SHP77 (cell line): ENCODE measurements around the gene SF3B5.
A peak's percentile ranks its signal among the peaks of the same experiment; 100 is the strongest.
"Not testable (repeated sequence)": the region's sequence is repeated elsewhere in the genome, so short reads cannot be mapped to it uniquely, and the experiment has no call there.

Experiments
- DNase-seq, 2 experiments: peaks; one replicate each; lab custom pipeline; 2025; lab: John Stamatoyannopoulos, UW

SF3B5 gene

DNA sequence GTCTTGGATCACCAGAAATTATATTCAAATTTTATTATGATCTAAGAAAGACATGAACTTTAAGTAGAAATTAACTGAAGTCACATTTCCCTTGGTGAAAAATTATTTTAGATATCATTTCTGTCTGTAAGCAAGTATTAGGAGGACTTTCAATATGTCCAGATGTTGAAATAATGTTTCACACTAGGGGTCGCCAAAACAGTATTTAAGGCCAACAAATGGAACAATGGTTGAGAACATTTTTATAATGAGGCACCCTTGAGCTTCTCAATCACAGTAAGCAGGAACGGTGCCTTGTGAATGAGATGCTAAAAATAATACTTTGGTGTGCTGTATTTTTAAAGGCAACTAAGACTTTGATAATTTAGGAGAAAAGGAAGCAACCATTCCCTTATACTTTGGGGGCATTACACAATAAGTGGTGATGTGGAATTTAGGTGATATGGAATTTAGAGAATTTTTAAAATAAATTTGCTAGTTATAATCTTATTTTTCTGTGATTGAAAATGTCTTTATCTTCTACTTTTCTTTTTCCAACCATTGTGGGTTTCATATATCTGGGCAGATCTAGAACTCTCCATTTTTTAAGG lies 9.6 kb upstream of the SF3B5 start:
- peak; percentile 37 for DNase-seq

DNA sequence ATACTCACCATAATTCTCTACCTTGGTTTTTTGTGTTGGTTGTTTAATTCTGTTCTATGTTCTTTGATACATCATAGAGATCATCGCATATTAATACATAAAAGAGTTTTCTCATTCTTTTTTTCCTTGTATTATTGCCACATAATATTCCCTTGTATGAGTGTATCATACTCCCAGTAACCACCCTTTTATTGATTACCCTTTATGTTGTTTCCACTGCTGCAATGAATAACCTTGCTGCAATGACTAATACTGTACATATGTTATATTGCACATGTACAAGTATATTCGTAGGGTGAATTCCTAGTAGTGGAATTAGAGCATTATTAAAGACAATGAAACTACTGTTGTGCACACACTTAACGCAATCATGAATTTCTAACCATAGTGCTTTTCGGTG lies 9.1 kb upstream of the SF3B5 start:
- DNase-seq = no peak

DNA sequence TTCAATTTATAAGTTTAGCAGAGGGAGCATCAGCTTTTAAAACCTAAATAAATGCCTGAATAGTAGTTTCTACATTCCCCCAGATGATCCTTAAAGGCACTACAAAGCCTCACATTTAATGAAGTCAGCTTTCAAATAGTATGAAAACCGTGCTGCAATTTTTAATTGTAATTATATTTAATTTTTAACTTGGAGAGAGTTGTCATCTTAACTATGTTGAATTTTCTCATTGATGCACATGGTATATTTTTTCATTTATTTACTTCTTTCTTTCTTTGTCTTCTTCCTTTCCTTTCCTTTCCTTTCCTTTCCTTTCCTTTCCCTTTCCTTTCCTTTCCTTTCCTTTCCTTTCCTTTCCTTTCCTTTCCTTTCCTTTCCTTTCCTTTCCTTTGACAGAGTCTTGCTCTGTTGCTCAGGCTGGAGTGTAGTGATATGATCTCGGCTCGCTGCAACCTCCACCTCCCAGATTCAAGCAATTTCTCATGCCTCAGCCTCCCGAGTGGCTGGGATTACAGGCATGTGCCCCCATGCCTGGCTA lies 7.7 kb upstream of the SF3B5 start:
- DNase-seq = no peak

- no peak for DNase-seq
These were observed 3.6 kb upstream of the SF3B5 start for GRCh38 chr6:144098993-144099392.

DNA sequence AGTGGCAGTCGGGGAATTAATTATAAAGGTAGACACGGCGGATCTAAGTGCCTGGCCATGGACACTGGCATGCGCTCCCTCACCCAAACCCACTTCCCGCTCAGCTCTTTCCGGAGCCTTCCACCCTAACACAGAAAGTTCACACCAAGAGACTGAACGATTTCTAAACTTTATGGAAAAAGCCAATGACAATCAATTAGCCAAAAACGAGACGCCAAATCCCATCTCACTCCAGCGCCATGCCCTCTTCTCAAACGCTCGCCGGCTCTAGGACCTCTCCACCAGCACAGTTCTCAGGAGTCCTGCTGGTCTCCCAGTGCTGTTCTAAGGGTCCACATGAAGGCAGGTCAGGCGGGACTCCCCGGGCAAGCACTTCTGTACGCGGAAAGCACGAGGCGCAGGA lies 641 bp downstream of the SF3B5 start:
- DNase-seq = no peak

DNA sequence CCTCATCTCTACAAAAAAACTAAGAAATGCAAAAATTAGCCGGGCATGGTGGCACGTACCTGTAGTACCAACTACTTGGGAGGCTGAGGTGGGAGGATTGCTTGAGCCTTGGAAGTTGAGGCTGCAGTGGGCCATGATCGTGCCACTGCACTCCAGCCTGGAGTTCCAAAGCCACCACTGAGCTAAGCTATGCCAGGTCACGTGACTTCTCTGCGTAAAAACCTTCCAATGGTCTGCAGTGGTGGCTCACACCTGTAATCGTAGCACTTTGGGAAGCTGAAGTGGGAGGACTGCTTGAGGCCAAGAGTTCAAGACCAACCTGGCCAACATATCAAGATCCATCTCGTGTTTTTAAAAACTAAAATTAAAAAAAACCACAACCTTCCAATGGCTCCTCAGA lies 1.7 kb downstream of the SF3B5 start:
- DNase-seq = no peak

DNA sequence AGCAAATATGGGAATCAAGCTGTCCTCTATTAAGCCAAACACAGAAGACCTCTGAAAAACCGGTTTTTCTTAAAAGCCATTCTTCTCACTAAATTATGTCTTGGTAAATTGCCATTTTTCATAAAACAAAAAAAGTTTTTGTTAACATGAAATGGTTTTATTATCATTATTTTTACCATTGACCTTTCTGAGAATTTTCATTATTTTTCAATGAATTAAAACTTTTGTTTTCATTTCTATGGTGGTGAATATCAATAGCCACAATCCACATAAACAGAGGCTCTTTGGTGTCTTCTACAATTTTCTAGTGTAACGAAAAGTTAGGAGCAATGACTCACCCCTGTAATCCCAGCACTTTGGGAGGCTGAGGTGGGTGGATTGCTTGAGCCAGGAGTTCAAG lies 2.1 kb downstream of the SF3B5 start:
- DNase-seq = no peak

DNA sequence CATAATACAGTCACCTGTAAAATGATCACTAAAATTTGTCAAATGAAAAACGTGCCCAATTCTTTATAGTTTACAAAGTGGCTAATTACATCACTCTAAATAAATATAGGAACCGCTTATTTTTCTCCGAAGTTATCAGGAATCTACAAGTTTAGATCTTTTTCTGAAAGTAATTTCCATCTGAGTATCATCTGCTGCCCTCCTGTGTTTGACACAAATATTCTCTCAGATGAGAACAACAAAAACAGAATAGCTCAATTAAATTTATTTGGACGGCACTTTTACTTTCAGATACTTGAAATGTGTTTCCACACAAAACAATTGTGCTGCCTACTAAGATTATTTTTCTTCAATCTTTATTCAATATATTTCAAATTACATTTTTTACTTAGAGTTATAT lies 5.0 kb downstream of the SF3B5 start:
- DNase-seq = no peak

- DNase-seq = no peak
These were observed 7.5 kb downstream of the SF3B5 start for GRCh38 chr6:144087789-144088426.

GRCh38 chr6:144086959-144087358 lies 8.4 kb downstream of the SF3B5 start:
- no peak for DNase-seq

- no peak for DNase-seq
These were observed 12.2 kb downstream of the SF3B5 start for GRCh38 chr6:144083172-144083571.

GRCh38 chr6:144082412-144082811 lies 13.0 kb downstream of the SF3B5 start:
- not testable (repeated sequence) for DNase-seq

DNA sequence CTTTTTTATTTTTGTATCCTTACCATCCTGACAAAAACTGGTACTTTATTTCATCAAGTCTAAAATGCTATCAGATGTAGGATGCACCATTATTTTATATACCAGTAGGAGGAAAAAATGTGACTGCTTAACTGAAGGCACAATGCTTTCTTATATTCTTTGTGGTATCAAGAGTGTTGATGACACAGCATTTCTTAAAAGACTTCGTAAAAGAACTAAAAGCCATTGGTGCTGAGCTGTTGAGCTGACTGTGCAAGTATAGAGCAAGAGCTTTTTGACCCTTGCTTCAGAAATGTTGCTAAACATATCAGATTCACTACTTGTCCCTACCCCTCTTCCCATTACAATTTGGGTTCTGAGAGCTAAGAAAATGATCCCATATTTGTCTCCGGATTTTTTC lies 17.5 kb downstream of the SF3B5 start:
- DNase-seq = no peak

GRCh38 chr6:144075875-144076274 lies 19.5 kb downstream of the SF3B5 start:
- no peak for DNase-seq

- DNase-seq = no peak
These were observed 20.2 kb downstream of the SF3B5 start for GRCh38 chr6:144075187-144075586.

DNA sequence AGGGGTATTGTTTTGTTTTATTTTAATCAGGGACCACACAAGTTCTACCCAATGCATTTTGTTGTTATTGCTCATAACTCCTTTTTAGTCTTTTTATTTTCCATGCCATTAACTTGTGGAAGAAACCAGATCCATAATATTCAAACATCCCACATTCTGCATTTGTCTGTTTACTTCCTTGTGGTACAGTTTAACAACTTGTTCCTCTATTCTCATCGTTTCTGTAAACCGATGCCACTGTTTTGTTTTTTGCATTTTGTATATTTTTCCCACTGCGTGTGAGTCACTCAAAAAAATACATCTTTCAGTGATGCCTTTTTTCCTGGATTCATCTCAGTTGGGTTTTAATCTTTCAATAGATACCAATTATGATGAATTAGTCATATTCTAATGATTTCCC lies 22.3 kb downstream of the SF3B5 start:
- DNase-seq = no peak

- DNase-seq = no peak
These were observed 25.9 kb downstream of the SF3B5 start for GRCh38 chr6:144069506-144069905.

DNA sequence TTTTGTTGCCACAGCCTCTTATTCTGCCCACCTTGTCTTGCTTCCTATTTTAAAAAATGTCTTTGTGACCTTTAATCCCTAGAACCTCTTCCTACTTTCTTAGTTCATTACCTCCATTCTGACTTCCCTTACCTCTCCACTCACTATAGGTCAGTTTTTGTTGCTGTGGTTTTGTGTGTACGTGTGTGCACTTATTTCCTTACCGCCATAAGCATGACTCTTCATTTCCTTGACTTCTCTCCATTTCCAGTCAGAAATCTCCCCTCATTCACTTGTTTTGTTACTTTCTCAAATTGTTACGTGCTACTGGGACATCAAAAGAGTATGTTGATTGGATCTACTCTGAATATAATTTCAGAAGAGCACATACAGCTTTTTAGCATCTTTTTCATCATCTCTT lies 26.6 kb downstream of the SF3B5 start:
- DNase-seq = no peak

DNA sequence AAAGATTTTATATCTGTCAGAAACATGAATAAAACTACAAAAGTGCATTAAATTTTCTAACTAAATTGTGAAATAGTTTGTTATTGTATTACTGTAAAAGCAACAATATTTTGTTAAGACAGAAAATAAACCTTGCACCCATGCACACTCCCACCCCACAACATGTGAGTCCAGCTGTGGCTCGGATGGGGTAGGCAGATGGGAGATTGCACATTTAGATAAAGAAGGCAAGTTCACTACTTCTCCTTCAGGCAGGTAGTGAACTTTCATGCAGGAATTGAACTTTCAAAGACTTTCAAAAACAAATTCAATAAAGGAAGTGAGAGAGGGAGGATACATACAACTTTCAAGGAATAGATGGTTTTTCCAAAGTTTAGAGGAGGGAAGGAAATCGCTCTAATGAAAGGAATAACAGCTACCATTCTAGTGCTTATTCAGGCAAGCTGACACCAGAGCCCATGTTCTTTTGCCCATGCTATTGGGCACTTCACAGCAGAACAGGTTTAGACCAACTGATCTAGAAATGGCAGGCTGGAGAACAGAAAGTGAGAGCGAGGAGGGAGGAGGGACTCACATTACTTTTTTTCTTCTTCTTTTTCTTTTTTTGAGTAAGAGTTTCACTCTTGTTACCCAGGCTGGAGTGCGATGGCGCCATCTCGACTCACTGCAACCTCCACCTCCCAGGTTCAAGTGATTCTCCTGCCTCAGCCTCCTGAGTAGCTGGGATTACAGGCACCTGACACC lies 28.5 kb downstream of the SF3B5 start:
- no peak for DNase-seq

- DNase-seq = no peak
These were observed 29.1 kb downstream of the SF3B5 start for GRCh38 chr6:144066255-144066654.

DNA sequence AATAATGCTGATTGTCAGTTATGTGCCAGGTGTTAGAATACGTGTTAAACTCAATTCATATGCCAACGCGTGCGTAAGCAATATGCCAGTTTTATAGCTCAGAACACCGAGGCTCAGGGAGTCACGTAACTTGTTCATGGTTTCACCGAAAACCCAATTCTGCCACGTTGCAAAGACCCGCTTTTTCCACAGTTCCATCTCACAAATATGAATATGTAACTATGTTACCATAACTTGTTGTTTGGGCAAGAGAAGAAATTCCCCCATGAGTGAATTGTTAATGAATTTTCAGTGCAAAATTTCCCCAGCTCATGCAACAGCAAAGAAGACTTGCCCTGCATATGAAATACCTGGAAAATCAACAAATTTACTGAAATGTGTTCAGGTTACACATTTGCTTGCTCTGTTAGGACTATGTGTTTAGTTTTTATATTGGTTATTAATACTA lies 30.1 kb downstream of the SF3B5 start:
- no peak for DNase-seq

GRCh38 chr6:144064402-144065212 lies 30.8 kb downstream of the SF3B5 start:
- no peak for DNase-seq
